ENCODE results near the gene ZNF354C.

Gene ZNF354C

GRCh38 chr5:179127136-179128040, 67.2 kb downstream of the ZNF354C start:
- TF ChIP-seq TCF4 (CRISPR knock-in tag; IDR thresholded peaks at IDR 0.05; ENCODE audit: borderline replicate concordance), result no peak
- TF ChIP-seq TOX (CRISPR knock-in tag; IDR thresholded peaks at IDR 0.05; ENCODE audit: borderline replicate concordance), result no peak
- TF ChIP-seq PATZ1 (CRISPR knock-in tag; IDR thresholded peaks at IDR 0.05; ENCODE audit: borderline replicate concordance), result no peak
- TF ChIP-seq PPARA (CRISPR knock-in tag; IDR thresholded peaks at IDR 0.05; ENCODE audit: borderline replicate concordance), result no peak
- no peak for TF ChIP-seq ZFP3 (CRISPR knock-in tag; IDR thresholded peaks at IDR 0.05)
- TF ChIP-seq SNAI2 (CRISPR knock-in tag; IDR thresholded peaks at IDR 0.05), result no peak
- no peak for TF ChIP-seq ZNF70 (CRISPR knock-in tag; IDR thresholded peaks at IDR 0.05)
- no peak for TF ChIP-seq ESRRG (CRISPR knock-in tag; IDR thresholded peaks at IDR 0.05)
- TF ChIP-seq OSR1 (CRISPR knock-in tag; IDR thresholded peaks at IDR 0.05), result no peak
- no peak for TF ChIP-seq ARNTL (CRISPR knock-in tag; IDR thresholded peaks at IDR 0.05; ENCODE audit: borderline replicate concordance, low read depth)
- no peak for TF ChIP-seq ZNF565 (CRISPR knock-in tag; conservative IDR thresholded peaks at IDR 0.05; ENCODE audit: low read depth)
- TF ChIP-seq CSDC2 (CRISPR knock-in tag; IDR thresholded peaks at IDR 0.05), result no peak

GRCh38 chr5:179128041-179128365, 67.8 kb downstream of the ZNF354C start:
- no peak for ATAC-seq
- TF ChIP-seq TSHZ2 (CRISPR knock-in tag; IDR thresholded peaks at IDR 0.05), result no peak

More at GRCh38 chr5:179127136-179128040, 67.2 kb downstream of the ZNF354C start:
- no peak for ATAC-seq

GRCh38 chr5:179128976-179129375, 68.8 kb downstream of the ZNF354C start:
- TF ChIP-seq ZNF8 (CRISPR knock-in tag; IDR thresholded peaks at IDR 0.05) (no peak), ZFP3 (CRISPR knock-in tag; IDR thresholded peaks at IDR 0.05) (no peak), PATZ1 (CRISPR knock-in tag; IDR thresholded peaks at IDR 0.05; ENCODE audit: borderline replicate concordance) (no peak), CSDC2 (CRISPR knock-in tag; IDR thresholded peaks at IDR 0.05) (no peak), POU6F1 (CRISPR knock-in tag; IDR thresholded peaks at IDR 0.05; ENCODE audit: borderline replicate concordance, low read depth) (no peak), ZNF70 (CRISPR knock-in tag; IDR thresholded peaks at IDR 0.05) (no peak)
- no peak for ATAC-seq

- no peak for ATAC-seq
- TF ChIP-seq ZNF8 (CRISPR knock-in tag; IDR thresholded peaks at IDR 0.05) (no peak), PATZ1 (CRISPR knock-in tag; IDR thresholded peaks at IDR 0.05; ENCODE audit: borderline replicate concordance) (no peak), TCF4 (CRISPR knock-in tag; IDR thresholded peaks at IDR 0.05; ENCODE audit: borderline replicate concordance) (no peak), ZNF565 (CRISPR knock-in tag; conservative IDR thresholded peaks at IDR 0.05; ENCODE audit: low read depth) (no peak), PPARA (CRISPR knock-in tag; IDR thresholded peaks at IDR 0.05; ENCODE audit: borderline replicate concordance) (no peak), BACH2 (CRISPR knock-in tag; IDR thresholded peaks at IDR 0.05; ENCODE audit: borderline replicate concordance) (no peak), ARNTL (CRISPR knock-in tag; IDR thresholded peaks at IDR 0.05; ENCODE audit: borderline replicate concordance, low read depth) (no peak), CREB5 (CRISPR knock-in tag; IDR thresholded peaks at IDR 0.05; ENCODE audit: low read depth) (no peak), ESRRG (CRISPR knock-in tag; IDR thresholded peaks at IDR 0.05) (no peak), ZNF70 (CRISPR knock-in tag; IDR thresholded peaks at IDR 0.05) (no peak), CSRNP3 (CRISPR knock-in tag; IDR thresholded peaks at IDR 0.05) (no peak)
Measured at GRCh38 chr5:179129607-179130071, 69.5 kb downstream of the ZNF354C start.
